Upper lobe of right lung (tissue), 1 donor: ENCODE measurements around the gene DRC7. TPM values are rescaled to one million over a fixed set of nuclear protein-coding genes. Genes with fewer than 3 reads are reported as not detected.

ENCODE experiments used
- ATAC-seq: fragments of 200-7000 bp; cut with Tn5 transposase; one replicate; pipeline ENCODE4 v1.9.1; 2020; ENCODE audit warnings: mild to moderate bottlenecking, moderate library complexity
- DNase-seq: peaks from one replicate; pipeline ENCODE4 v3.0.0-alpha.2; 2020
- H3K27ac ChIP-seq: fragments of 200-600 bp; one replicate; pipeline ENCODE4 v1.8.0; 2022
- H3K27me3 ChIP-seq: fragments of 200-600 bp; one replicate; pipeline ENCODE4 v1.8.0; 2022; ENCODE audit warnings: mild to moderate bottlenecking
- H3K36me3 ChIP-seq: fragments of 200-600 bp; one replicate; pipeline ENCODE4 v1.8.0; 2022
- H3K4me1 ChIP-seq: fragments of 200-600 bp; one replicate; pipeline ENCODE4 v1.8.0; 2022
- H3K4me3 ChIP-seq: fragments of 200-600 bp; one replicate; pipeline ENCODE4 v1.8.0; 2022; ENCODE audit warnings: mild to moderate bottlenecking
- H3K9me3 ChIP-seq: fragments of 200-600 bp; one replicate; pipeline ENCODE4 v1.8.0; 2022
- intact Hi-C: fragments of 100-400 bp; cut with DNase I; formaldehyde crosslinking; loops from one replicate; pipeline ENCODE4 v1.11.0; 2022
- total RNA-seq: library from RNA; stranded (reverse); fragmentation: NEBNext Ultra II Directional; extraction: Animal tissue kit (Norgen Biotek cat#: 25700); gene quantifications from one replicate; pipeline ENCODE4 v1.2.1, GENCODE V29; 2021
- TF ChIP-seq, protein P1 (sequence below): fragments of 200-600 bp; IDR thresholded peaks from one replicate; pipeline ENCODE4 v1.8.0; 2022; ENCODE audit warnings: antibody characterized with exemption
- donor health status: DM: no; HTN: yes; CAD: no; lungs with severe emphysema.

DRC7 gene
- total RNA-seq, 1 donor from 2014 or later: not detected

DNA sequence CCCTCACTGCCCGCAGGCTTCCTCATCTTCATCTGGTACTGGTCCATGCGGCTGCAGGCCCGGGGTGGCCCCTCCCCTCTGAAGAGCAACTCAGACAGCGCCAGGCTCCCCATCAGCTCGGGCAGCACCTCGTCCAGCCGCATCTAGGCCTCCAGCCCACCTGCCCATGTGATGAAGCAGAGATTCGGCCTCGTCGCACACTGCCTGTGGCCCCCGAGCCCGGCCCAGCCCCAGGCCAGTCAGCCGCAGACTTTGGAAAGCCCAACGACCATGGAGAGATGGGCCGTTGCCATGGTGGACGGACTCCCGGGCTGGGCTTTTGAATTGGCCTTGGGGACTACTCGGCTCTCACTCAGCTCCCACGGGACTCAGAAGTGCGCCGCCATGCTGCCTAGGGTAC, 31.2 kb upstream of the DRC7 start:
- H3K36me3 ChIP-seq: peaks cover 7% of the 10 kb centered on the region
- no peaks in the 10 kb centered on the region for H3K9me3 ChIP-seq
- DNase-seq (no peak), ATAC-seq (no peak)
- H3K4me3 ChIP-seq: no peak overlapping the region
- intact Hi-C loops: no loop called here
- H3K27me3 ChIP-seq: no peaks in the 10 kb centered on the region
- no peaks in the 10 kb centered on the region for H3K4me1 ChIP-seq
- H3K27ac ChIP-seq: no peak overlapping the region
- TF ChIP-seq, protein P1, sequence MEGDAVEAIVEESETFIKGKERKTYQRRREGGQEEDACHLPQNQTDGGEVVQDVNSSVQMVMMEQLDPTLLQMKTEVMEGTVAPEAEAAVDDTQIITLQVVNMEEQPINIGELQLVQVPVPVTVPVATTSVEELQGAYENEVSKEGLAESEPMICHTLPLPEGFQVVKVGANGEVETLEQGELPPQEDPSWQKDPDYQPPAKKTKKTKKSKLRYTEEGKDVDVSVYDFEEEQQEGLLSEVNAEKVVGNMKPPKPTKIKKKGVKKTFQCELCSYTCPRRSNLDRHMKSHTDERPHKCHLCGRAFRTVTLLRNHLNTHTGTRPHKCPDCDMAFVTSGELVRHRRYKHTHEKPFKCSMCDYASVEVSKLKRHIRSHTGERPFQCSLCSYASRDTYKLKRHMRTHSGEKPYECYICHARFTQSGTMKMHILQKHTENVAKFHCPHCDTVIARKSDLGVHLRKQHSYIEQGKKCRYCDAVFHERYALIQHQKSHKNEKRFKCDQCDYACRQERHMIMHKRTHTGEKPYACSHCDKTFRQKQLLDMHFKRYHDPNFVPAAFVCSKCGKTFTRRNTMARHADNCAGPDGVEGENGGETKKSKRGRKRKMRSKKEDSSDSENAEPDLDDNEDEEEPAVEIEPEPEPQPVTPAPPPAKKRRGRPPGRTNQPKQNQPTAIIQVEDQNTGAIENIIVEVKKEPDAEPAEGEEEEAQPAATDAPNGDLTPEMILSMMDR: no peak

DNA sequence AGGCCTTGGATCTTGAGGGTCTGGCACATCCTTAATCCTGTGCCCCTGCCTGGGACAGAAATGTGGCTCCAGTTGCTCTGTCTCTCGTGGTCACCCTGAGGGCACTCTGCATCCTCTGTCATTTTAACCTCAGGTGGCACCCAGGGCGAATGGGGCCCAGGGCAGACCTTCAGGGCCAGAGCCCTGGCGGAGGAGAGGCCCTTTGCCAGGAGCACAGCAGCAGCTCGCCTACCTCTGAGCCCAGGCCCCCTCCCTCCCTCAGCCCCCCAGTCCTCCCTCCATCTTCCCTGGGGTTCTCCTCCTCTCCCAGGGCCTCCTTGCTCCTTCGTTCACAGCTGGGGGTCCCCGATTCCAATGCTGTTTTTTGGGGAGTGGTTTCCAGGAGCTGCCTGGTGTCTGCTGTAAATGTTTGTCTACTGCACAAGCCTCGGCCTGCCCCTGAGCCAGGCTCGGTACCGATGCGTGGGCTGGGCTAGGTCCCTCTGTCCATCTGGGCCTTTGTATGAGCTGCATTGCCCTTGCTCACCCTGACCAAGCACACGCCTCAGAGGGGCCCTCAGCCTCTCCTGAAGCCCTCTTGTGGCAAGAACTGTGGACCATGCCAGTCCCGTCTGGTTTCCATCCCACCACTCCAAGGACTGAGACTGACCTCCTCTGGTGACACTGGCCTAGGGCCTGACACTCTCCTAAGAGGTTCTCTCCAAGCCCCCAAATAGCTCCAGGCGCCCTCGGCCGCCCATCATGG, 30.5 kb upstream of the DRC7 start:
- Histone ChIP-seq H3K27ac (no peak overlapping the region), H3K9me3 (no peaks in the 10 kb centered on the region), H3K4me3 (no peak overlapping the region), H3K4me1 (no peaks in the 10 kb centered on the region), H3K36me3 (peaks cover 7% of the 10 kb centered on the region), H3K27me3 (no peaks in the 10 kb centered on the region)
- DNase-seq (no peak), ATAC-seq (no peak)
- TF ChIP-seq, protein P1: no peak
- intact Hi-C loops: no loop called here

DNA sequence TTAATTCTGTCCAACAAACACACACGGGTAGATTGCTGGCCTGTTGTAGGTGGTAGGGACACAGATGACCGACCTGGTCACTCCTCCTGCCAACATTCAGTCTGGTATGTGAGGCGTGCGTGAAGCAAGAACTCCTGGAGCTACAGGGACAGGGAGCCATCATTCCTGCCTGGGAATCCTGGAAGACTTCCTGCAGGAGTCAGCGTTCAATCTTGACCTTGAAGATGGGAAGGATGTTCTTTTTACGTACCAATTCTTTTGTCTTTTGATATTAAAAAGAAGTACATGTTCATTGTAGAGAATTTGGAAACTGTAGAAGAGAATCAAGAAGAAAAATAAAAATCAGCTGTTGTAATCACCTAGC, 30.0 kb upstream of the DRC7 start:
- H3K27me3 ChIP-seq: no peaks in the 10 kb centered on the region
- H3K4me3 ChIP-seq: no peak overlapping the region
- no peak for ATAC-seq
- H3K9me3 ChIP-seq: no peaks in the 10 kb centered on the region
- no peak overlapping the region for H3K27ac ChIP-seq
- DNase-seq: no peak
- intact Hi-C loops: no loop called here
- H3K36me3 ChIP-seq: peaks cover 7% of the 10 kb centered on the region
- H3K4me1 ChIP-seq: no peaks in the 10 kb centered on the region
- TF ChIP-seq, protein P1: no peak

DNA sequence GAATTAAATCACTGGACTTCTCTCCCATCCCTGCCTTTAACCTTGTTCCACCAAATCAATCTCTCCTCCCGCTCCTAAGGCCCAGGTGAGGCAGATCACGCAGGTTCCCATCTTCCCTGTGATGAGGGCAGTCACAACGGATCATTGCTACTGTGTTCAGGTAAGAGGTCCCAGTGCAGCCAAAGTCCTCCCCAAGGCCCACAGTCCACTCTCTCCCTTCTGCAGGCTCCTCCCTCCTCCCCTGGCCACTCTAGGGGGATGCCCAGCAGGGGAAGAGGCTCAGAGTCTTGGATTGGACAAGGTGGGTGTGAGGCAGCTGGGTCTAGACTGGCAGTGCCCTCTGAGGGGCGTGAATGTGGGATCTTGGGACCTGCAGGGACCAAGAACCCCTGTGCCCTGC, 29.1 kb upstream of the DRC7 start:
- DNase-seq (no peak), ATAC-seq (no peak)
- TF ChIP-seq, protein P1: no peak
- Histone ChIP-seq H3K27ac (no peak overlapping the region), H3K36me3 (peaks cover 7% of the 10 kb centered on the region), H3K4me3 (no peak overlapping the region), H3K4me1 (no peaks in the 10 kb centered on the region), H3K9me3 (no peaks in the 10 kb centered on the region), H3K27me3 (no peaks in the 10 kb centered on the region)
- intact Hi-C loops: no loop called here

DNA sequence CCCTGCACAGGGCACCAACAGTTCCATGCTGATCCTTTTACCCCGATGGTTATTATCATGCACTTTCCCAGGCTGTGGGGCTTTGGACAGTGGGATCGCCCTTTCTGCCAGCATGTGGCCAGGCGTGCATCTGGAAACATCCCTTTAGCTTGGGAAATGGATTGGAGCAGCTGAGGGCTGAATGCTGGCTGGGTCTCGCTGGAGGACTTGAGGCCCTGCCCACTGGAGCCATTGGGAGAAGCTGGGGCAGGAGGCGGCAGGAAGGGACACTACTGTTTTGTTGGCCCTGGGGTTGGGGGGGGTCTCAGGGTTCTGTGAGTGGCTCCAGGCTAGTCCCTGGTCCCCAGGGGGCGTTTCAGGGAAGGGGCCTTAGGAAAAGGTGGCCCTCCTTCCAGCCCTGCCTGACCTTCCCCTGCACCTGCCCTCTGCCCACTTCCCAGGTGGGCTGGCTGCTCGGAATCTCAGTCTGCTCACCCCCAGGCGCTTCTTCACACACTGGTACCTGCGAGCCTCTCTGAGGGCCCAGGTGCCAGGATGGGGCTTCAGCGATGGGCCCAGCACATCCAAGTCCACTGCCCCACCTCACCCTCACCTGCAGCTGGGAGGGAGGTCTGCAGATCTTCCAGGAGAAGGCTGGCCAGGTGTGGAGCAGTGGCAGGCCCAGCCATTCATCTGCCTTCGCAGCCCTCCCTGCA, 28.1 kb upstream of the DRC7 start:
- no peaks in the 10 kb centered on the region for H3K4me1 ChIP-seq
- ATAC-seq (no peak), DNase-seq (no peak)
- no peaks in the 10 kb centered on the region for H3K9me3 ChIP-seq
- intact Hi-C loops: no loop called here
- no peak overlapping the region for H3K27ac ChIP-seq
- H3K4me3 ChIP-seq: no peak overlapping the region
- H3K36me3 ChIP-seq: peaks cover 7% of the 10 kb centered on the region
- no peaks in the 10 kb centered on the region for H3K27me3 ChIP-seq
- TF ChIP-seq, protein P1: no peak
